OCI-LY3 (cell line): ENCODE data around the gene PAPSS1.
"Not testable (repeated sequence)": the region's sequence is repeated elsewhere in the genome, so short reads cannot be mapped to it uniquely, and the experiment has no call there.

ENCODE experiments used
- H2AFZ ChIP-seq: fragments of 200-600, 300-600 bp; shearing (Covaris generic); 2 replicates; pipeline ENCODE4 v1.6.0; 2014; ENCODE audit warnings: antibody characterized with exemption, low read depth, low read length
- H3K27ac ChIP-seq: fragments of 200-600, 300-600 bp; sonication (generic); 2 replicates; pipeline ENCODE4 v1.5.1; 2014; ENCODE audit warnings: mild to moderate bottlenecking, low read length, moderate library complexity, mixed read lengths
- H3K27me3 ChIP-seq: fragments of 200-600, 300-600 bp; sonication (generic); 2 replicates; pipeline ENCODE4 v1.6.1; 2014; ENCODE audit warnings: low read depth, low read length, mixed read lengths
- H3K36me3 ChIP-seq: fragments of 200-600, 300-600 bp; sonication (generic); replicated peaks from 2 replicates; pipeline ENCODE3; 2014; ENCODE audit warnings: low read depth, low read length, mixed read lengths
- H3K4me1 ChIP-seq: fragments of 300-600, 200-600 bp; sonication (generic); 2 replicates; pipeline ENCODE4 v1.6.1; 2014; ENCODE audit warnings: low read length, mixed read lengths
- H3K4me2 ChIP-seq: fragments of 200-600, 300-600 bp; sonication (generic); 2 replicates; pipeline ENCODE4 v1.6.1; 2014; ENCODE audit warnings: low read length, mixed read lengths
- H3K4me3 ChIP-seq: fragments of 300-600, 200-600 bp; sonication (generic); 2 replicates; pipeline ENCODE4 v1.5.1; 2014; ENCODE audit warnings: antibody characterized with exemption, mild to moderate bottlenecking, low read length, moderate library complexity
- H3K79me2 ChIP-seq: fragments of 300-600, 200-600 bp; shearing (Covaris generic); 2 replicates; pipeline ENCODE4 v1.6.1; 2014; ENCODE audit warnings: mild to moderate bottlenecking, low read length, mixed read lengths
- H3K9ac ChIP-seq: fragments of 300-600, 200-600 bp; shearing (Covaris generic); 2 replicates; pipeline ENCODE4 v1.6.0; 2014; ENCODE audit warnings: mild to moderate bottlenecking, low read length, moderate library complexity
- H3K9me3 ChIP-seq: fragments of 200-600, 300-600 bp; shearing (Covaris generic); 2 replicates; pipeline ENCODE4 v1.6.1; 2014; ENCODE audit warnings: low read length, mixed read lengths; ENCODE audit not compliant: insufficient read depth
- H4K20me1 ChIP-seq: fragments of 200-600, 300-600 bp; sonication (generic); 2 replicates; pipeline ENCODE4 v1.6.1; 2016; ENCODE audit warnings: low read length, mixed read lengths; ENCODE audit not compliant: insufficient read depth
- CTCF ChIP-seq: fragments of 200-600, 300-600 bp; sonication (generic); IDR thresholded peaks from 2 replicates; pipeline ENCODE4 v1.5.1; 2014; ENCODE audit warnings: antibody characterized with exemption, low read length, low read depth
- EZH2phosphoT487 ChIP-seq: fragments of 200-600 bp; shearing (Covaris generic); IDR thresholded peaks from 2 replicates; pipeline ENCODE4 v1.6.1; 2018; ENCODE audit warnings: antibody characterized with exemption, mixed run types, low read depth

PAPSS1 gene

GRCh38 chr4:107725281-107725859, 5.3 kb upstream of the PAPSS1 start:
- Histone ChIP-seq H3K27me3 (no peaks in the 10 kb centered on the region), H2AFZ (no peak overlapping the region), H3K27ac (no peak overlapping the region), H3K9ac (no peak overlapping the region), H3K4me1 (peaks cover 6% of the 10 kb centered on the region; the same call in 1 of the 2 replicates), H3K4me3 (no peak overlapping the region), H4K20me1 (no peaks in the 10 kb centered on the region), H3K36me3 (no peaks in the 10 kb centered on the region), H3K79me2 (no peaks in the 10 kb centered on the region), H3K9me3 (no peaks in the 10 kb centered on the region), H3K4me2 (no peak overlapping the region)
- TF ChIP-seq EZH2phosphoT487 (no peak), CTCF (no peak)

- H3K79me2 ChIP-seq, result peaks cover 16% of the 10 kb centered on the region
- not testable (repeated sequence) for H3K9ac ChIP-seq, H4K20me1 ChIP-seq, H3K4me2 ChIP-seq, H3K27ac ChIP-seq, H3K4me1 ChIP-seq, H2AFZ ChIP-seq, H3K27me3 ChIP-seq, H3K4me3 ChIP-seq, H3K9me3 ChIP-seq, H3K36me3 ChIP-seq
These were observed 3.3 kb upstream of the PAPSS1 start for GRCh38 chr4:107723331-107723730.

GRCh38 chr4:107721436-107722100, 1.5 kb upstream of the PAPSS1 start:
- peaks cover 16% of the 10 kb centered on the region for H3K4me1 ChIP-seq
- no peaks in the 10 kb centered on the region for H3K27me3 ChIP-seq
- peak overlapping the region; percentile 71 for H3K9ac ChIP-seq
- H3K4me2 ChIP-seq, result peak overlapping the region; percentile 81
- H2AFZ ChIP-seq, result peak overlapping the region; percentile 91
- peaks cover 33% of the 10 kb centered on the region for H3K79me2 ChIP-seq
- peak overlapping the region; percentile 17; the same call in 1 of the 2 replicates for H3K27ac ChIP-seq
- H4K20me1 ChIP-seq, result peaks cover 13% of the 10 kb centered on the region; the same call in 1 of the 2 replicates
- peak overlapping the region; percentile 86 for H3K4me3 ChIP-seq
- no peaks in the 10 kb centered on the region for H3K9me3 ChIP-seq
- no peak for TF ChIP-seq EZH2phosphoT487
- no peak for TF ChIP-seq CTCF
- peaks cover 5% of the 10 kb centered on the region for H3K36me3 ChIP-seq

- Histone ChIP-seq H3K4me1 (peaks cover 16% of the 10 kb centered on the region), H3K36me3 (peaks cover 22% of the 10 kb centered on the region), H3K4me2 (peak overlapping the region; percentile 74), H3K4me3 (peak overlapping the region; percentile 95), H3K79me2 (peaks cover 52% of the 10 kb centered on the region), H3K27me3 (no peaks in the 10 kb centered on the region), H4K20me1 (peaks cover 21% of the 10 kb centered on the region; the same call in 1 of the 2 replicates), H2AFZ (peak overlapping the region; percentile 37), H3K9me3 (no peaks in the 10 kb centered on the region), H3K27ac (peak overlapping the region; percentile 53), H3K9ac (peak overlapping the region; percentile 84)
- TF ChIP-seq EZH2phosphoT487 (no peak), CTCF (no peak)
These were observed 670 bp downstream of the PAPSS1 start for GRCh38 chr4:107719207-107719921.
